Thyroid gland (tissue), 4 donors: Measurements from ENCODE around the gene MATN1.

ENCODE experiments used
- POLR2A ChIP-seq, 2 donors: fragments of 450-650 bp; IDR thresholded peaks; one replicate each; pipeline ENCODE4 v1.6.1; 2017; ENCODE audit warnings: antibody characterized with exemption in 2 of 2, mild to moderate bottlenecking in 2 of 2, moderate library complexity in 1 of 2
- TF ChIP-seq, protein P1 (sequence below), 6 experiments: fragments of 200-600 bp in 3 of 6; fragments of 450-650 bp in 3 of 6; sonication (generic) in 3 of 6; IDR thresholded peaks; one replicate each; pipeline ENCODE4 v1.5.1; 2016 to 2019; ENCODE audit warnings: antibody characterized with exemption in 6 of 6, mild to moderate bottlenecking in 2 of 6, inconsistent platforms in 1 of 6, moderate library complexity in 1 of 6

DNA sequence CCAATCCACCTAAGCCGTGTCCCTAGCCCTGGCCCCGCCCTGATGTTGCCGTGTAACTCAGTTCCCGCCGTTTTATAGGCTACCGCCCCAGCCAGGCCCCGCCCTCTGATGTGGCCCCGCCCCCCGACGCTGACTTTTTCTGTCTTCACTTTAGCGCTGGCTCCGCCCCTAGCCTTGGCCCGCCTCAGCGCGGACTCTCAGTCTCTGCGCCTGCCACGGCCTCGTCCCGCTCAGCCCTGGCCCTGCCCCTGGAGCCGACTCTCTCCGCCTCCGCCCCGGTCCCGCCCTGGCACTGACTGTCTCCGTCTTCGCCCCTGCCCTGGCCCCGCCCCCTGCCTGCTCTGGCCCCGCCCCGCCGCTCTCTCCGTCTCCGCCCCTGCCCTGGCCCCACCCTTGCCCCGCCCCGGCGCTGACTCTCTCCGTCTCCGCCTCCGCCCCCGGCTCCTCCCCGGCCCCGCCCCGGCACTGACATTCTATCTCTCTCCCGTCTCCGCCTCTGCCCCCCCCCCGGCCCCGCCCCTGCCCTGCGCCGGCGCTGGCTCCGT is 5.2 kb downstream of the MATN1 start:
- TF ChIP-seq, protein P1, sequence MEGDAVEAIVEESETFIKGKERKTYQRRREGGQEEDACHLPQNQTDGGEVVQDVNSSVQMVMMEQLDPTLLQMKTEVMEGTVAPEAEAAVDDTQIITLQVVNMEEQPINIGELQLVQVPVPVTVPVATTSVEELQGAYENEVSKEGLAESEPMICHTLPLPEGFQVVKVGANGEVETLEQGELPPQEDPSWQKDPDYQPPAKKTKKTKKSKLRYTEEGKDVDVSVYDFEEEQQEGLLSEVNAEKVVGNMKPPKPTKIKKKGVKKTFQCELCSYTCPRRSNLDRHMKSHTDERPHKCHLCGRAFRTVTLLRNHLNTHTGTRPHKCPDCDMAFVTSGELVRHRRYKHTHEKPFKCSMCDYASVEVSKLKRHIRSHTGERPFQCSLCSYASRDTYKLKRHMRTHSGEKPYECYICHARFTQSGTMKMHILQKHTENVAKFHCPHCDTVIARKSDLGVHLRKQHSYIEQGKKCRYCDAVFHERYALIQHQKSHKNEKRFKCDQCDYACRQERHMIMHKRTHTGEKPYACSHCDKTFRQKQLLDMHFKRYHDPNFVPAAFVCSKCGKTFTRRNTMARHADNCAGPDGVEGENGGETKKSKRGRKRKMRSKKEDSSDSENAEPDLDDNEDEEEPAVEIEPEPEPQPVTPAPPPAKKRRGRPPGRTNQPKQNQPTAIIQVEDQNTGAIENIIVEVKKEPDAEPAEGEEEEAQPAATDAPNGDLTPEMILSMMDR (IDR thresholded peaks at IDR 0.05) = no peak
- TF ChIP-seq POLR2A (IDR thresholded peaks at IDR 0.05) = no peak
